Body of pancreas (tissue), 4 donors: ENCODE measurements around the gene TP53I13.

Experiments
- POLR2A ChIP-seq, 3 donors: fragments of 450-650 bp; IDR thresholded peaks; one replicate each; pipeline ENCODE4 v1.6.1; 2016; ENCODE audit warnings: antibody characterized with exemption in 3 of 3, mild to moderate bottlenecking in 2 of 3
- TF ChIP-seq, protein P1 (sequence below), 7 experiments: fragments of 450-650 bp in 4 of 7; fragments of 200-600 bp in 3 of 7; sonication (generic) in 3 of 7; IDR thresholded peaks; one replicate each; pipeline ENCODE4 v1.5.1; 2016 to 2019; ENCODE audit warnings: antibody characterized with exemption in 7 of 7

DNA sequence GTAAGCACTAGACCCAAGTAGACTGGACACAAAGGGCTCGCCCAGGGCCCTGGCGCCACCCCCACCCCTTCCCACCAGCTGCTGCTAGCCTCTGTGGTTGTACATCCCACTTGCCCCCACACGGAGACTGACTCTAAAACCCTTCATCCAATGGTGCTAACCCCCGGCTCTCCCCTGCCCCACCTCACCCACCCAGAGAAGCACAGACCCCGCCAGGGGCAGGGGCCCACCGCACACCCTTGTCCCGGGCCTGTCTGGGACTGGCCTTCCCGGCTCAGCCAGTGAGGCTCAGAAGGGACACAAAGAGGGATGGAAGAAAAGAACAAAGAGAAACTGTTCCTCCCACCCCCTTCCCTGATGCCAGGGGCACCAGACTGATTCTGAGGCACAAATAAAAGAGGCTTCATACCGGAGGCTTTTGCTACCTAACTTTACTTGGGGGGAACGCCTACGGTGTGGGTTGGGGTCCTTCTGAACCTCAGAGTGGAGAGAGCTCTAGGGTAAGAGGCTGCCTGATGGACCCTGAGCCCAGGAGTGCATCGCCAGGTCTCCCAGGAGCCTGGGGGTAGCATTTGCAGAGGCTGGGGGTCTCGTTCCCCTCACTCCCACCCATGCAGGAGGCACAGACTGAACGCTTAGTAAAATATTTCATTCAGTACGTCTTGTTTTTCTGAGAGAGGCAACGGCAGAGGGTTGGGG lies 46.0 kb downstream of the TP53I13 start:
- TF ChIP-seq, protein P1, sequence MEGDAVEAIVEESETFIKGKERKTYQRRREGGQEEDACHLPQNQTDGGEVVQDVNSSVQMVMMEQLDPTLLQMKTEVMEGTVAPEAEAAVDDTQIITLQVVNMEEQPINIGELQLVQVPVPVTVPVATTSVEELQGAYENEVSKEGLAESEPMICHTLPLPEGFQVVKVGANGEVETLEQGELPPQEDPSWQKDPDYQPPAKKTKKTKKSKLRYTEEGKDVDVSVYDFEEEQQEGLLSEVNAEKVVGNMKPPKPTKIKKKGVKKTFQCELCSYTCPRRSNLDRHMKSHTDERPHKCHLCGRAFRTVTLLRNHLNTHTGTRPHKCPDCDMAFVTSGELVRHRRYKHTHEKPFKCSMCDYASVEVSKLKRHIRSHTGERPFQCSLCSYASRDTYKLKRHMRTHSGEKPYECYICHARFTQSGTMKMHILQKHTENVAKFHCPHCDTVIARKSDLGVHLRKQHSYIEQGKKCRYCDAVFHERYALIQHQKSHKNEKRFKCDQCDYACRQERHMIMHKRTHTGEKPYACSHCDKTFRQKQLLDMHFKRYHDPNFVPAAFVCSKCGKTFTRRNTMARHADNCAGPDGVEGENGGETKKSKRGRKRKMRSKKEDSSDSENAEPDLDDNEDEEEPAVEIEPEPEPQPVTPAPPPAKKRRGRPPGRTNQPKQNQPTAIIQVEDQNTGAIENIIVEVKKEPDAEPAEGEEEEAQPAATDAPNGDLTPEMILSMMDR (IDR thresholded peaks at IDR 0.05): no peak
- TF ChIP-seq POLR2A (IDR thresholded peaks at IDR 0.05): no peak
